ENCODE results near the gene MYH6. TPM values are rescaled to one million over a fixed set of nuclear protein-coding genes. Genes with fewer than 3 reads are reported as not detected.
"Not testable (repeated sequence)": the region's sequence is repeated elsewhere in the genome, so short reads cannot be mapped to it uniquely, and the experiment has no call there.

Gene MYH6
- total RNA-seq, 1 donor from 2014 or later, result not detected

GRCh38 chr14:23435543-23436326 lies 27.7 kb upstream of the MYH6 start, which contains the start of gene MYH7:
TSS of gene MYH7 (minus strand) at chr14:23435660. CDS start at chr14:23433732, 1,928 bp downstream.
- no peak for DNase-seq

DNA sequence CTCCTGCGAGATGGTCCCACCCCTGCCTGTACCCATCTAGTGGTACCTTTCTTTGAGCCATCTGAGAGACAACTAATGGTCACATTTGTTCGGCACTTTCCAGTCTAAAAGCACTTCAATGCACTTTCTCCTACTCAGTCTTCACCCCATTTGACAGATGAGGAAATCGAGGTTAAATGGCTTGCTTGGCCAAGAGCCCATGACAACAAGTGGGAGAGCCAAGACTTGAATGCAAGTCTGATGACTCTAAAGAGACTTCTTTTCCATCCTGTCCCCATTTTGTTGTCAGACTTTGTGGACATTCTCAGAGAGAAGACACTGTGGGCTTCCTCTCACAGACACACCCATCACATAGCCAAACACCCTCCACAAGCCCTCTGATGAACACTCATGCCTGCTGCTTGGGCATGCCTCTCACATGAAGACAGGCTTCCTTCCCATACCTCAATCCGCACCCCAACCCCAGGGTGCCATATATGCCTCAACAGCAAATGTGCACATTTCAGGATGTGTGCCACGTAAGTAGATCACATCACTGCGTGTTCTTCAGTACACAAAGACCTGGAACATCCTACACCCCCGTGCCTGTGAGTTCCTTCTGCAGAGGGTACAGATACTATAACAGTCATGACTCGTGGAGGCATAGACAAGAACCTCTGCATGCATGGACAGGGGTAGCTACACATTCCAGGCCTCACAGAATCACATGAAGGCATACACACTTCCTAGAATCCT lies 26.6 kb upstream of the MYH6 start:
- DNase-seq, result no peak

- no peak for DNase-seq
Measured at GRCh38 chr14:23433457-23433856, 25.4 kb upstream of the MYH6 start.

GRCh38 chr14:23432946-23433345 lies 24.9 kb upstream of the MYH6 start:
- DNase-seq, result no peak

GRCh38 chr14:23432102-23432925 lies 24.2 kb upstream of the MYH6 start:
- no peak for DNase-seq

DNA sequence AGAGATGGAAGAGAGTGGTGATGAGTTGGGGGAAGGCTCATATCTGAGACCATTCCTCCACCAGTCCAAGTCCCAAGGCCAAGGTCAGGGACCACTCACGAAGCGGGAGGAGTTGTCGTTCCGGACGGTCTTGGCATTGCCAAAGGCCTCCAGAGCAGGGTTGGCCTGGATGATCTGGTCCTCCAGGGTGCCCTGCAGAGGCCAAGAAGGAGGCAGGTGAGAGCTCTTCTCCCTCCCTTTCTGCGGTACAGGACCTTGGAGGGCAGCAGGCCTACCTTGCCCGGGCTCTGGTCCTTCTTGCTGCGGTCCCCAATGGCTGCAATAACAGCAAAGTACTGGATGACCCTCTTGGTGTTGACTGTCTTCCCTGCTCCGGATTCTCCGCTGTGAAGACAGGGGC lies 23.4 kb upstream of the MYH6 start:
- no peak for DNase-seq

DNA sequence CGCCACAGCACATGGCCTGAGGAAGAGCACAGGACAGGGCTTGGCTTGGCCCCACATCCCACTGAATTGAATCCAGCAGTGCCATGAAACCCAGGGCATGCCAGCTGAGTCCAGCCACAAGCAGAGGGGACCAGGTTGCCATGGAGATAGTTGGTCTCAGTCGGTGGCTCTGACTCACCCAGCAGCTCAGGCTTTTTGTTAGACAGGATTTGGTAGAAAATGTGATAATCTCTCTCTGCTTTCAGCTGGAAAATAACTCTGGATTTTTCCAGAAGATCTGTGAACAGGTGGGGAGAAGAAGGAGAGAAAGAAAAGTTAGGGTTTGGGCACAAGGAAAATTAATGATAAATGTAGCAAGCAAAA lies 22.6 kb upstream of the MYH6 start:
- no peak for DNase-seq

DNA sequence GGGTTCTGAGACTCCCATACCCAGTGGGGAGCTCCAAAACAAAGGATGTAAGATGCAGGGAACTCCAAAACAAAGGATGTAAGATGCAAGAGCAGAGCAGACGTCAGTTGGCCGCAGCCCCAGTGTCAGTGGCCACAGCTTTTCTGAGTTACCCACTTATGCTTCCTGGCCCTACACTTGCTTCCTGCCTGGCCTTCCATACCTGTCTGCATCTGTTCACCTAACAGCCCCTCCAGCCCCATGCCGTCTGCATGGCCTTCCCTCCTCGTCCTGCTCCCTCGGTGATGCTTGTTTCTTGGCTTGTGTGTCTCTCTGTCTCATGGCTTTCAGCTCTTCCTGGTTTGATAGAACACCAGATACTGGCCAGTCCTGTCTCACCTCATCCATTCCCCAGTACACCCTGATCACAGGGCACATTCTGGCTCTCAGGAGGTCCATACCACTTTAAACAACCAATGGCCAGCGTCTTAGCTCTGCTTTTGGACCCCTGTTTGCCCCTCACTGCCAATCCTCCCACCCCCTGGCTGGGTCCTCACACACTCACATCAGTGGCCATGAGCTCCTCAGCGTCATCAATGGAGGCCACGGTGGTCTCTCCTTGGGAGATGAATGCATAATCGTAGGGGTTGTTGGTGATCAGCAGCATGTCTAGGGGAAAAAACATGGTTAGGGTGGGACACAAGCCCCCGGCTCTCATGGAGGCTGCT lies 22.1 kb upstream of the MYH6 start:
- DNase-seq, result no peak

DNA sequence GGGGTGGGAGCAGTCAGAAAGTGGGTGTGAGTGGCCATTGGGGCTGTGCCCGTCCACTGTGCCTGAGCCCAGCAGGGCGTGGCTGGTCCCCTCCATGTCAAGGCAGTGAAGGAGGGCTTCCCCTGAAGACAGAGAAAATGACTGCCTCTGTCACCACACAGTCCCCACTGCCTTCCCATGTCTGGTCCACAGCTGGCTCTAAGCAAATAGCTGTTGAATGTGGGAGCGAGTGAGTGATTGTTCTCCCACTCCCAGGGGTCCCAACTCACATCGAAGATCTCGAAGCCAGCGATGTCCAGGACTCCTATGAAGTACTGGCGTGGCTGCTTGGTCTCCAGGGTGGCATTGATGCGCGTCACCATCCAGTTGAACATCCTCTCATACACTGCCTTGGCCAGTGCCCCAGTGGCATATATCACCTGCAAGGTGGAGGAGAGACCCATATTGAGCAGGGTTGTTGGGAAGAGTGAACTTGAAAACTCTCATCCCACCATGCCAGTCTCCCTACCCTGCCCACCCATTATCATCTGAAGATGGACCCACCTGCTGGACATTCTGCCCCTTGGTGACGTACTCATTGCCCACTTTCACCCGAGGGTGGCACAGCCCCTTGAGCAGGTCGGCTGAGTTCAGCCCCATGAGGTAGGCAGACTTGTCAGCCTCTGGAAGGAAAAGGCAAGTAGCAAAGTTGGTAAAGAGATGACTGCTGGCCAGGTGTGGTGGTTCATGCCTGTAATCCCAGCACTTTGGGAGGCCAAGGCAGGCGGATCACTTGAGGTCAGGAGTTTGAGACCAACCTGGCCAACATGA lies 20.8 kb upstream of the MYH6 start:
- DNase-seq, result no peak

- DNase-seq, result not testable (repeated sequence)
Measured at GRCh38 chr14:23425798-23426197, 17.7 kb upstream of the MYH6 start.

- DNase-seq, result no peak
Measured at GRCh38 chr14:23425169-23425568, 17.1 kb upstream of the MYH6 start.

DNA sequence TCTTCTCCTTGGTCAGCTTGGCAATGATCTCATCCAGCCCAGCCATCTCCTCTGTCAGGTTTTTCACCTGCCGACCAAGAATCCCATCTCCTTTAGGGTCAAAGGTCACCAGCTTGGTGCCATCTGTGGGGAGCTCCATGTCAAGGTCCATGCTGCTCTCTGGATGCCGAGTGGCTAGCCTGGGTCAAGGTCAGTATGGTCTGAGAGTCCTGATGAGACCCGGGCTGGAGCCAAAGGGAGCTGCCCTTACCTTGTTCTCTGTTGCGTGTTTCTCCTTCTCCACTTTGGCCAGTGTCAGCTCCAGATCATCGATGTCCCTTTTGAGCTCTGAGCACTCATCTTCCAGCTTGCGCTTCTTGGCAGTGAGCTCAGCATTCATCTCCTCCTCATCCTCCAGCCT lies 15.6 kb upstream of the MYH6 start:
- no peak for DNase-seq

- no peak for DNase-seq
Measured at GRCh38 chr14:23421594-23421993, 13.5 kb upstream of the MYH6 start.

DNA sequence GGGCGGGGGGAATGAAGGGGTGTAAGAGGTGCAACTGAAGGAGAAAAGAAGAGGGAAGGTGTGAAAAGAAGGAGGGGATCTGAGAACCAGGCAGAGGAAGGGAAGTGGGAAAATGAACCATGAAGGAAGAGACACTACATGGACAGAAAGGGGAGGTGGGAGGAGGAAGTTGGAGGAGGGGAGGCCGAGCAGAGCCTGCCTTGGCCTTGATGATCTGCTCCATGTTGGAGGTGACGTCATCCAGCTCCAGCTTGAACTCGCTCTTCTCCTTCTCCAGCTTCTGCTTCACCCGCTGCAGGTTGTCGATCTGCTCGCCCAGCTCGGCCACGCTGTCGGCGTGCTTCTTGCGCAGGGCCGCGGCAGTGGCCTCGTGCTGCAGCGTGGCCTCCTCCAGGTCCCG lies 11.6 kb upstream of the MYH6 start:
- DNase-seq, result not testable (repeated sequence)

DNA sequence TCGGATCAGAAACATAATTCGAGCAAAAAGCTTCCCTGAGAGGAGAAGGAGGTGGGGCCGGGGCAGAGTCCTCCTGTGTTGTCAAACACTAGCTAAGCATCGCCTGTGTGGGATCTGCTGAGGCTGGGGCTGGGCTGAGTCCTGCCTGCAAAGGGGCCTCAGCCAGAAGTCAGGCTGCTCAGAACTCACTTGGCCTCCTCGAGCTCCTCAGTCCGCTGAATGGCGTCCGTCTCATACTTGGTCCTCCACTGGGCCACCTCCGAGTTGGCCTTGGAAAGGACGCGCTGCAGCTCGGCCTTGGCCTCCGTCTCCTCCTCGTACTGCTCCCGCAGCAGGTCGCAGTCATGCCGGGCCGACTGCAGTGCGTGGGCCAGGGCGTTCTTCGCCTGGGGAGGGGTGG lies 9.9 kb upstream of the MYH6 start:
- no peak for DNase-seq

DNA sequence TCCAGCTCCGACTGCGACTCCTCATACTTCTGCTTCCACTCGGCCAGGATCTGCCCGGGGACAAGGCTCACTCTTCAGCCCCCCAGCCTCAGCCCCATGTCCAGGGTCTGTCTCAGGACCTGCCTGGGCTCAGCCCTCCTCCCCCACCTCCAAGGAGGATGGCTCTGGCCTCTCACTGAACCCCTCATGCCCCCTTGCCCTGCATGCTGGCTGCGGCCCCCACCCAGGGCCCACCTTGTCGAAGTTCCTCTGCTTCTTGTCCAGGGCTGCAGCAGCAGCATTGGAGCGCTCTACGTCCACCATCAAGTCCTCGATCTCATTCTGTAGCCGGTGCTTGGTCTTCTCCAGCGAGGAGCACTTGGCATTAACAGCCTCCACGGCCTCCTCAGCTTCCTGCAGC lies 9.2 kb upstream of the MYH6 start:
- not testable (repeated sequence) for DNase-seq

DNA sequence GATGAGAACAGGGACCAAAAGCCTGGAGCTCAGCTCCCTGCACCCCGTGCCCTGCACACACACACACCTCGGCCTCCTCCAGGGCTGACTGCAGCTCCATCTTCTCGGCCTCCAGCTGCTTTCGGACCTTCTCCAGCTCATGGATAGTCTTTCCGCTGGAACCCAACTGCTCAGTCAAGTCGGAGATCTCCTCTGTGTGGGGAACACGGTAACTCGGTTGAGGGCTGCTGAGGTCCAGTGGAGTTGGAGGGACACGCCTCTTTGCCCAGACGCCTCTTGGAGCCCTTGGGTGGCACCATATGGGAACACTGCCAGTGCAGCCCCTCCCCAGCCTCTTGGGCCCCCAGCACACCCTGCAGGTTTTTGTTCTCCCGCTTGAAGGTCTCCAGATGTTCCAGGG lies 8.7 kb upstream of the MYH6 start:
- no peak for DNase-seq

DNA sequence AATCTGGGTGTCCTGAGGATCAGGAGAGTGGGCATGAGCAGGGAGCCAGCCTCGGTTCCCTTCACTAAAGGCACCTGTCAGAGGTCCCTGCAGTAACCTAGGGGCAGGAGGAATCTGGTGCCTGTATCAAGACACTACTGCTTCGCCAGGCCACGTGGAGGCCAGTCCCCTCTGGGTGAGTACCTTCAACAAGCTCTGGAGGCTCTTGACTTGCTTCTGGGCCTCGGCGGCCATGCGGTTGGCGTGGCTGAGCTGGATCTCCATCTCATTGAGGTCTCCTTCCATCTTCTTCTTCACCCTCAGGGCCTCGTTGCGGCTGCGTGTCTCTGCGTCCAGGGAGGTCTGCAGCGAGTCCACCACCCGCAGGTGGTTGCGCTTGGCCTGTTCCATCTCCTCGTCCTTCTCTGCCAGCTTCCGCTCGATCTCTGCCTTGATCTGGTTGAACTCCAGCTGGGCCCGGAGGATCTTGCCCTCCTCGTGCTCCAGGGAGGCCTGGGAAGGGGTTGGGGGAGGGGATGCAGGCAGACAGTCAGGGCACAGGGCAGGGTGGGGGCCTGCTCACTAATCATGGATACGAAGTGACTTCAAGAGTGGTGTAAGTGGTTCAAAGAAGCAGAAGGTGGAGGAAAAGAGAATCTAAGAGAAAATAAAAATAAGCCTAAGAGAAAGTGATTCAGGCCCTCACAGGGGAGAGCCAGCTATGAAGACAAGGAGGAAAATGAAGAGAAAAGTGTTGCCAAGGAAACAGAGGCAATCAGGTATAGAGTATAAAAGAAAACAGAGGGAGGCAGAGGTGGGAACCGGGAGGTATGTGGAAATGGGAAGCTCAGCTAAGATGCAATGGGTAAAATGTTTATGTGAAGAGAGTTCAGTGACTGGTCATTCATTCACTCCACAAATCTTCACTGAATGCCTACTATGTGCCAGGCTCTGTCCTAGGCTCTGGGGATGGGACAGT lies 8.0 kb upstream of the MYH6 start:
- no peak for DNase-seq

- no peak for DNase-seq
Measured at GRCh38 chr14:23414906-23415820, 7.1 kb upstream of the MYH6 start.
